GM21825 (cell line): ENCODE data around the gene ZKSCAN3.
A peak's percentile ranks its signal among the peaks of the same experiment; 100 is the strongest.
"Not testable (repeated sequence)": the region's sequence is repeated elsewhere in the genome, so short reads cannot be mapped to it uniquely, and the experiment has no call there.

Source experiments
- ATAC-seq: cut with Tn5 transposase; IDR thresholded peaks from one replicate; pipeline ENCODE4 v1.9.1; 2021; ENCODE audit warnings: mild to moderate bottlenecking, moderate library complexity; ENCODE audit not compliant: unreplicated experiment

The ZKSCAN3 gene

GRCh38 chr6:28340310-28341095, 9.2 kb upstream of the ZKSCAN3 start:
- no peak for ATAC-seq

GRCh38 chr6:28343898-28344677, 5.7 kb upstream of the ZKSCAN3 start:
- ATAC-seq: no peak

DNA sequence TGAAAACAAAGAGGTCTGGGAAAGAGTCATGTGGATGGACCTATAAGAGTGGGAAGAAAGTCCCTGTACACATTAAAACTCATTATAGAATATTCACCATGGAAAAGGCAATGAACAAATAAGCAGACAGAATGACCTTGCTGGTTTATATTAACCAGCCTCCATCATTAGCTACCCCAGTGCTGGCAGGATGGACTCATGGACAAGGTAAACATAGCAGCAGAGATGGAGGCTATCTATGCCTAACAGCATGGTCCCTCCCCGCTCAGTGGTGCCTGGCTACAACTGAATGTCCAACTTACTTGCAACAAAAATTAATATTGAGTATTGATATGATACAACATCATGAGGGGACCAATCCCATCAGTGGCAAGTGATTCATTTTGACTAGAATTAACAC, 4.5 kb upstream of the ZKSCAN3 start:
- no peak for ATAC-seq

GRCh38 chr6:28347119-28347518, 2.6 kb upstream of the ZKSCAN3 start:
- no peak for ATAC-seq

DNA sequence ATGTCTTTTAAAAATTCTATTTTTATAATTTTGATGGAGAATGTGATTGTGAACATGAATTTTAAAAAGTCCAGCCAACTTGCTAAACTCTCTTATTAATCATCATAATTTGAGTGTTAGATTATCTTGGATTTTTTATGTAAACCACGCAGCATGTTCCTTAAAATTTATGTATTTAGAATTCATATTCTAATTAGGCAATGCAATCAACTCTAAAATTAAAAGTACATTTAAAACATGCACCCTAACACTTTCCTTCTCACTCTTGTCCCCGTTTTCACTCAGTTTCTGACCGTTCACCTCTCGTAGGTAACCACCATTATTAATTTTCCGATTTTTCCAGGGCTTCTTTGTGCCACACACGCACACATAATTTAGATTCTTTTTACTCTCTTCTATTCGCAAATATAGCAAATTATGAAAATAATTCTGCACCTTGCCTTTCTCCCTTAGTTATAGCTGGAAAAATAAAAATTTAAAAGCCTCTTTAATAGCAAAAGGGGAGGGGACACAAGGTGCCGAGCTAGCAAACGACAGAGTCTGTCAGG, 329 bp upstream of the ZKSCAN3 start:
- ATAC-seq: no peak

GRCh38 chr6:28351087-28351486, 1.3 kb downstream of the ZKSCAN3 start:
- no peak for ATAC-seq

DNA sequence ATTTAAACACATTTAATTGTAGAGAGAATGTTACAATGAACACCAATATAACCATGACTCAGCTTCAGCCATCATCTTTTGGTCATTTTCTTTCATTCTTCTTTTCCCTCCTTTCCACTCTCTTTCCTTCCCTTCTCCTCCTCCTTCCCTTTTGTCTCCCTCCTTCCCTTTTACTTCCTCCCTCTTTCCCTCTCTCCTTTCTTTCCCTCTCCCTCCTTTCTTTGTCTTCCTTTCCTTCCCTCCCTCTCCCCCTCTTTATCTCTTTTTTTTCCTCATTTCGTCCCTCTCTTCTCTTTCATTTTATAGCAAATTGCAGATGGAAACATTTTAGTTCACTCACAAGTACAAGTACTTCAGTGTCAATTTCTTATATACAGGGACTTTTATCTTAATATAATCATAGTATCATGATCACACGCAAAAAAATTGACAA, 1.8 kb downstream of the ZKSCAN3 start:
- no peak for ATAC-seq

DNA sequence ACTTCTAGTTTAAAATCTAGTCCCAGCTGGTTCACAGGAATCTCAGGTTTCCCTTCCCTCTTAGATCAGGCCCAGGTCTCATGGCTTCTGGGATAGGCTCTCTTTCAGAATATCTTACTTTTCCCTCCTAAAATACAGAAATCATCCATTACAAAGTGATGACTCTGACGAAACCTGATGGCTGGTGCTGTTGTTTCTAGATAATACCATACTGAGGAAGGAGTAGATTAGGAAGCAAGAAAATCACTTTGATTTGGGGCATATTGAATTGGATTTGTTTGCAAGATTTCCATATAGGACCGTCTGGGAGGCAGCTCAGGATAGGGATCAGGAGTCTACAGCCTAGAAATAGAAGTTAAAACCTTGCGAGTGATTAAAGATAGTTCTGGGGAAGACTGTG, 3.6 kb downstream of the ZKSCAN3 start:
- no peak for ATAC-seq

- no peak for ATAC-seq
Observed at GRCh38 chr6:28353981-28354676, 4.4 kb downstream of the ZKSCAN3 start.

GRCh38 chr6:28354688-28355554, 5.2 kb downstream of the ZKSCAN3 start:
- ATAC-seq: no peak

DNA sequence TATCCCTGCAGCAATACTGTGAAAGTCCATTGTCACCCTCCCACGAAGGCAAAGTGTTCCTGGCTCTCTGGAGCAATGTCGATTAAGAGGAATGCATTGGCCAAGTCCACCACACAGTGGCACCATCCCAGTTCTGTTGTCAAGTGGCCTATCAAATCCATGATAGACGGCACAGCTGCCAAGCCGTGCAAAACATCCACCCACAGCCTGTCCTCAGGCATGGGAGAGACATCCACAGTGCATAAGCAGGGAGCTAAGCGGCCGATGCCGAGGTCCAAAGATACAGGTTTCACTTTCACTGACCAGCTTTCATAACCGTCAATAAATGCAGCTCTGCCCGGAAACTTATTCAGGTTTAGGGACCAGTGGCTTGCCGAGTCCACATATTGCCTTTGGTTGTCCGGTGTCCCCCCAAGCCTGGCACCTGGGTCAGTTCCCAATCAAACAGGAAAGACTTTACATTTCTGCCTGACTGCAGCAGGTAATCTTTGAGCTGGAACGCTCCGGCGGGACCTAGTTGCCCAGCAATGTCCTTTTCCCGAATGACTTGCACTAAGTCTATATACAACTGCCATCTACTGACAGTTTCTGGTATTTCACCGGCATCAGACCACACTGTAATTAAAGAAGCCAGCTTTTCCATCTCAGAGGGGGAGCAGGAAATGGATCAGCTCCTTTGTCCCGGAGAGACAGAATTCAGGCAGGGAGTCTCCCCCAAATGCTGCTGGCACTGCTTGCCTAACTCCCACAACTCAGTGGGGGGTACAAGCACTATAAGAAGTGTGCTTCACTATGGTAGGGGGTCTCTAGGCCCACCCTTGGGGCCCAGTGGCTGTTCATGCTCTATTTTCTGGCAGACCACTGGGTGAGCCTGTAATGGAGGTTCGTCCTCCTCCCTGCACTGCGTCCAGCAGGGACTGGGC, 6.3 kb downstream of the ZKSCAN3 start:
- peak; percentile 56 for ATAC-seq

DNA sequence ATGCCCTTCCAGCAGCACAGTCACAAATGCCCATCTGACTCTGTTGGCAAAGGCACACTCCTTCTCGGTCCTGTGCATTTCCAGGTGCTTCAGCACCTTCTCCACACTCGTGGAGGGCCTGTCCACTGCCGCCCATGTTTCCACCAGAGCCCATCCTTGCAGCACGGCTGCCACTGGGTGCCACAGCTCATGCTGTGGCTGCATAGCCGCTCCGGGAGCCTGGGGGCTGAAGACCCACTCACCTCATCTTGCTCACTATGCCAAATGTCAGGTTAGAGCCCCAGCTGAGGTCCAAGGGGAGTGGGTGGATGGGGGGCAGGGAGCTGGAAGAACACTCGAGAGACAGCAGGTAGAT, 6.9 kb downstream of the ZKSCAN3 start:
- no peak for ATAC-seq

DNA sequence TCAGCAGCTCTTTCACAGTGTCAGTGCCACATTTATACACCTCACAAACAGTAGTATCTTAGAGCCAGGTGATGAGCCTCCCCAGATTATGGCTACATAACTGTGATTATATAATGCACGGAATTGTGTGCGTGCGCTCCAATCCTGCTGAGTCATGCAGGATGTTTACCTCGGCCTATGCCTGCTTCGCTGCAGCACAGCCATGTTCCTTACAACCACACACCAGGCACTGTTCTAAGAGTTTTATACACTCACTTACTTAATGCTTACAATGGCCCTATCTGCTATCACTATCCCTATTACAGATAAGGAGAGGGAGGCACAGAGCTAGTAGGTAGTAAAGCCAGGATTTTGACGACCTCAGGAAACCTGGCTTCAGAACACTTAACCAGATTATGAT, 7.3 kb downstream of the ZKSCAN3 start:
- ATAC-seq: no peak

- ATAC-seq: not testable (repeated sequence)
Observed at GRCh38 chr6:28359562-28359961, 9.8 kb downstream of the ZKSCAN3 start.

GRCh38 chr6:28360961-28361360, 11.2 kb downstream of the ZKSCAN3 start:
- ATAC-seq: no peak

DNA sequence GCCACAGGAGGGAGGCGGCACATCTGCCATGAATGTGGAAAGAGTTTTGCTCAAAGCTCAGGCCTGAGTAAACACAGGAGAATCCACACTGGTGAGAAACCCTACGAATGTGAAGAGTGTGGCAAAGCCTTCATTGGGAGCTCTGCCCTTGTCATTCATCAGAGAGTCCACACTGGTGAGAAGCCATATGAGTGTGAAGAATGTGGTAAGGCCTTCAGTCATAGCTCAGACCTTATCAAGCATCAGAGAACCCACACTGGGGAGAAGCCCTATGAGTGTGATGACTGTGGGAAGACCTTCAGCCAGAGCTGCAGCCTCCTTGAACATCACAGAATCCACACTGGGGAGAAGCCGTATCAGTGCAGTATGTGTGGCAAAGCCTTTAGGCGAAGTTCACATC, 15.8 kb downstream of the ZKSCAN3 start:
- ATAC-seq: not testable (repeated sequence)

- ATAC-seq: no peak
Observed at GRCh38 chr6:28368522-28368921, 18.8 kb downstream of the ZKSCAN3 start.

GRCh38 chr6:28369463-28369862, 19.7 kb downstream of the ZKSCAN3 start:
- ATAC-seq: no peak

- no peak for ATAC-seq
Observed at GRCh38 chr6:28370440-28370839, 20.7 kb downstream of the ZKSCAN3 start.
